Smooth muscle cell (in vitro differentiated cells): Measurements from ENCODE around the gene FAM149B1. TPM values are rescaled to one million over a fixed set of nuclear protein-coding genes. Genes with fewer than 3 reads are reported as not detected.

Experiments
- DNase-seq: peaks from one replicate; lab custom pipeline; 2025; ENCODE audit not compliant: unreplicated experiment; lab: John Stamatoyannopoulos, UW
- H2AFZ ChIP-seq: fragments of 200-600 bp; sonication (generic); 2 replicates; pipeline ENCODE4 v1.6.0; 2016; ENCODE audit warnings: antibody characterized with exemption, low read depth, mild to moderate bottlenecking
- H3F3A ChIP-seq: fragments of 200-600 bp; sonication (generic); 2 replicates; pipeline ENCODE4 v1.6.0; 2017; ENCODE audit warnings: antibody characterized with exemption, low read depth
- H3K27ac ChIP-seq: fragments of 200-600 bp; sonication (generic); 2 replicates; pipeline ENCODE4 v1.5.1; 2016; ENCODE audit warnings: low read depth, mild to moderate bottlenecking
- H3K27me3 ChIP-seq: fragments of 200-600 bp; sonication (generic); 2 replicates; pipeline ENCODE4 v1.6.1; 2016; ENCODE audit warnings: low read depth, mild to moderate bottlenecking
- H3K36me3 ChIP-seq: fragments of 200-600 bp; sonication (generic); 2 replicates; pipeline ENCODE4 v1.5.1; 2016; ENCODE audit warnings: low read depth
- H3K4me1 ChIP-seq: fragments of 200-600 bp; sonication (generic); 2 replicates; pipeline ENCODE4 v1.5.1; 2016; ENCODE audit warnings: low read depth
- H3K4me2 ChIP-seq: fragments of 200-600 bp; sonication (generic); 2 replicates; pipeline ENCODE4 v1.6.0; 2016; ENCODE audit warnings: mild to moderate bottlenecking
- H3K4me3 ChIP-seq: fragments of 200-600 bp; sonication (generic); 2 replicates; pipeline ENCODE4 v1.5.1; 2016; ENCODE audit warnings: mild to moderate bottlenecking
- H3K79me2 ChIP-seq: fragments of 200-600 bp; sonication (generic); 2 replicates; pipeline ENCODE4 v1.6.0; 2016; ENCODE audit warnings: low read depth, mild to moderate bottlenecking
- H3K9ac ChIP-seq: fragments of 200-600 bp; sonication (generic); 2 replicates; pipeline ENCODE4 v1.6.0; 2016; ENCODE audit warnings: low read depth
- H3K9me3 ChIP-seq: fragments of 200-600 bp; sonication (generic); replicated peaks from 2 replicates; pipeline ENCODE4 v1.5.1; 2016; ENCODE audit warnings: low read depth
- H4K20me1 ChIP-seq: fragments of 200-600 bp; sonication (generic); 2 replicates; pipeline ENCODE4 v1.6.0; 2016; ENCODE audit warnings: low read depth
- CTCF ChIP-seq: fragments of 200-600 bp; sonication (generic); IDR thresholded peaks from 2 replicates; pipeline ENCODE4 v1.5.1; 2017; ENCODE audit warnings: borderline replicate concordance, mild to moderate bottlenecking, antibody characterized with exemption; ENCODE audit not compliant: insufficient read depth, poor library complexity, severe bottlenecking
- WGBS: methylation state at CpG from one replicate; pipeline ENCODE4 v1.1.7; 2016; ENCODE audit warnings: low lambda C conversion rate; 5-methylcytosine and 5-hydroxymethylcytosine counted together
- polyA plus RNA-seq: library from polyadenylated mRNA; unstranded; fragments of >200 nt; fragmentation: Nextera tagmentation; extraction: Ambion mirVana; gene quantifications from 2 replicates; pipeline ENCODE4 v1.2.1, GENCODE V29; 2016
- total RNA-seq: library from RNA; depleted of rRNA; stranded (reverse); fragments of >200 nt; gene quantifications from 2 replicates; pipeline ENCODE4 v1.2.3, GENCODE V29; 2014

The FAM149B1 gene
- total and polyA plus RNA-seq, 2 experiments from 2014 or later: 10.5 to 29.0 TPM

DNA sequence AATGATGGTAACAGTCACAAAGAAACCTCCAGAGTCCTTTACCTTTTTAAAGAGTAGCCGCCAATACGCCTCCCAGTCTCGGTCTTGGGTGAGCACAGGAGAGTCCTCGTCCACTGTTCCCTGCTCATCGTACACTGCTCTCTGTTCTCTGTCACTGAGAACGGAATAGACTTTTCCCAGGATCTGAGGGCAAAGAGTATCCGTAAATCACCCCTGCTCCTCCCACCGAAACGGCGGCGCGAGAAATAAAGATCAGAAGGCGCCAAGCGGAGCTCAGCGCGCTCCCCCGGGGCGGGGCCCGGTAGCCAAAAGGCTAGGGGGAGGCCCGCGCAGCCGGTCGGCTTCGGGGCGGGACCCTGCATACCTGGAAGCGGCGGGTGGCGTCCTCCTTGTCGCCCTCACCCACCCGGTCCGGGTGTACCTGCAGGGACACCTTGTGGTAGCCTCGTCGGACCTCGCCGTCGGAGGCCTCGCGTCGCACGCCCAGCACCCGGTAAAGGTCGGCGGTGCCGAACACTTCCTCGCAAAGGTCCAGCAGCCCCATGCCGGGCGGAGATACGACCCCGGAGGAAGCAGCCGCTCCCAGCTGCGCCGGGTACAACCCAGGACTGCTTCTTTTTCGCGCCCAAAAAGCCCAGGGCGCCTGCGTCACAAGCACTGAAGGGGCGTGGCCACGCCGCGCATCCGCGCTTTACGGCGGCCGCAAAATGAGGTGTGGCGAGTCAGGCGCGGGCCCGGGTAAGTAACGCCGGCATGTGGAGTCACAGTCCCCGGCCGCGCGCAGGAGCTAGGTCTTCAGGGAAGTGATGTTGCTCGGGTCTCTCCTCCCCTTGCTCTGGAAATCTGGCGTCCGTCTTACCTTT lies 79.0 kb downstream of the FAM149B1 start, which contains the start of gene DNAJC9:
Gene DNAJC9, minus strand, starts transcription at position 610 of the 863 bp plus-strand sequence. Its CDS starts 66 bp downstream, at position 544.
- peak; percentile 80 for DNase-seq
- peaks cover 58% of the 10 kb centered on the region for H3K79me2 ChIP-seq
- WGBS: under 1% methylated on average over 71 of the region's 78 CpGs
- peak within 1 kb of the TSS; percentile 93 for H3K4me2 ChIP-seq
- no peaks in the 10 kb centered on the region for H4K20me1 ChIP-seq
- peak within 1 kb of the TSS; percentile 67 for H2AFZ ChIP-seq
- H3K27me3 ChIP-seq: no peaks in the 10 kb centered on the region
- peak within 1 kb of the TSS; percentile 57 for H3K9ac ChIP-seq
- H3K9me3 ChIP-seq: no peaks in the 10 kb centered on the region
- H3K36me3 ChIP-seq: peaks cover 6% of the 10 kb centered on the region
- H3F3A ChIP-seq: peaks cover 24% of the 10 kb centered on the region
- peak within 1 kb of the TSS; percentile 72 for H3K27ac ChIP-seq
- peaks cover 30% of the 10 kb centered on the region for H3K4me1 ChIP-seq
- peak within 1 kb of the TSS; percentile 70 for H3K4me3 ChIP-seq
- no peak for TF ChIP-seq CTCF

DNA sequence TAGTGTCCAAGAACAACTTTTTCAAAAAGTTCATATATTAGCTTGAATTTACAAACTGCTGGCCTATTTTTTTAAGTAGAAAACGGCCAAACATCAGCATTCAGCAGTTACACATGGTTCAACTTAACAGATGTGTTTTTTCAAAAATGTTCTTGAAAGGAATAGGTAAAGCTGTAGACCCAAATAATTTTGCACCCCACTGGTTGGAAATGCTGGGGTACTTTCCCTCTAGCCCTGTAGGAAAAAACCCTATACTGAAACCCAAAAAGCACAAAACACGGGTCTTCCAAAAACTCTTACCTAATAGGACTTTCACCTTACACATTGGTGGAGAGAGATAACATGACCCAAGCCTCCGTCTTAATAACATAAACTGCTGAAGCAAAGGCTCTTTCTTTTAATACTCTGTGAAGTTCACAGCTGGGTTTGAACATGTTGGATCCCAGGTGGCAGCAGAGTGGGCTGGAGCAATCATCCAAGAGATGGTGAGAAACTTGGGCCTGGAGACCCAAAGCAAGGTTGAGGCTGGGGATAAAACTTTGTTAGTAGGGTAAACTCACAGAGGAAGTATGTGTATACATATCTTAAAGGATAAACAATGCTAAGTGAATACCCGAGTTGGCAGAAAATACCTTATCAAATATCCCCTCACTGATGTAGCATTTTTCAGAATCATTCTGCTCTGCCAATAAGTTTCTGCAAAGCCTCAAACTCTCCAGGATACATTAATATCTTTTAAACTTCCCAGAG lies 79.8 kb downstream of the FAM149B1 start:
- Histone ChIP-seq H3K79me2 (peaks cover 61% of the 10 kb centered on the region), H2AFZ (peak overlapping the region; percentile 67), H3K27ac (peak overlapping the region; percentile 72), H3K4me3 (peak overlapping the region; percentile 70), H3K27me3 (no peaks in the 10 kb centered on the region), H4K20me1 (no peaks in the 10 kb centered on the region), H3K4me1 (peaks cover 30% of the 10 kb centered on the region), H3K36me3 (peaks cover under 1% of the 10 kb centered on the region), H3K9ac (peak overlapping the region; percentile 24), H3F3A (peaks cover 25% of the 10 kb centered on the region), H3K4me2 (peak overlapping the region; percentile 93), H3K9me3 (no peaks in the 10 kb centered on the region)
- no peak for TF ChIP-seq CTCF
- no peak for DNase-seq
- WGBS: 57% methylated on average over 4 of the region's 4 CpGs

- Histone ChIP-seq H3F3A (peaks cover 30% of the 10 kb centered on the region), H3K9ac (no peak overlapping the region), H3K9me3 (no peaks in the 10 kb centered on the region), H3K27ac (peak overlapping the region; percentile 72), H3K4me3 (no peak overlapping the region), H3K36me3 (no peaks in the 10 kb centered on the region), H3K27me3 (no peaks in the 10 kb centered on the region), H4K20me1 (no peaks in the 10 kb centered on the region), H2AFZ (no peak overlapping the region), H3K4me1 (peaks cover 33% of the 10 kb centered on the region), H3K4me2 (no peak overlapping the region), H3K79me2 (peaks cover 61% of the 10 kb centered on the region)
- DNase-seq: no peak
- WGBS: 81% methylated on average over 5 of the region's 5 CpGs
- no peak for TF ChIP-seq CTCF
Measured at GRCh38 chr10:73248259-73248724, 80.4 kb downstream of the FAM149B1 start.
